Measurements from ENCODE around the gene IDE.
"Not testable (repeated sequence)": the region's sequence is repeated elsewhere in the genome, so short reads cannot be mapped to it uniquely, and the experiment has no call there.

Gene IDE

DNA sequence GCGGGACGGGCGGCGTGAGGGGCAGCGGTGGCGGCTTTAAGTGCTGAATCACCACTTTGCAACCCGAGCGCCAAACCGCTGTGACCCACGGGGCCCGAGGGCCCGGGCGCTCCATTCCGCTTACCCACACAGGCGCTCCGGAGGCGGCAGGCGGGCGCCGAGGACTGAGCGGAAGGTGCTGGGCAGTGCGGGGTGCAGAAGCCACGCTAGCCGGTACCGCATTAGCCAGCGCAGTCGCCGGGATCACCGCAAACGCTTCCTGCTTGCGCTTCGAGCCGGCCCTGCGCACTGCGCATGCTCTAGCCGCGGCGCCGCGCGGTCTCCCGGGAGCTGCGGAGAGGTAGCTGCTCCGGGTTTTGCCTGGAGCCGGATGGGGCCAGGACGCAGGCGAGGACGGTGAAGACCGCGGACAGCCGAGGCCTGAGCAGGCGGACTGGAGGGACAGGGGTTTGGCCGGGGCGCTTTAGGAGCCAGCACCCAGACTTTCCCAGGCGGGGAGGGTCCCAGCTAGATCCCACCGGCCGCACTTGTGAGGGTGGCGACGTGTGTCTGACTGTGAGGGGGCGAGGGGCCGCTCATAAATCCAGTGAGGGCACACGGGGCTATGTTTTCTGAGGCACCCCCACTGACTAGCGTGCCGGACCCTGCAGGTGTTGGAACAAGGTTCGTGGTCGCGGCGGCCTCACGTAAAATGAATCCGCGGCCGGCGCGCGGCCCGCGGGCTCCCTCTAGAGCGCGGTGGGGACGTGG lies at the start of gene IDE:
IDE (minus strand) TSS at position 296 of the 750 bp plus-strand sequence; CDS start at position 222, 74 bp downstream.
- DNase-seq = peak; percentile 70

DNA sequence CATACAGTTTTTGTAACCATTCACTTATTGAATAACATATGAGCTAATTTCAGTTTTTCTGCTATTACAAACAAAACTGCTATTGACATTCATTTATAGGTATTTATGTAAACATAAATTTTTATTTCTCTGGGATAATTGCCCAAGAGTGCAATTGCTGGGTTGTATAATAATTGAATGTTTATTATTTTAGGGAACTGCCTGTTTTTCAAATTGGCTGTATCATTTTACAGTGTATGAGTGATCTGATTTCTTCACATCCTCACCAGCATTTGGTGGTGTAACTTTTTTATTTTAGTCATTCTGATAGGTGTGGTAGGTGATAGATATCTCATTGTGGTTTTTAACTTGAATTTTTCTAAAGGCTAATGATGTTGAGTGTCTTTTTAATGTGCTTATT lies 45.5 kb upstream of the IDE start:
- DNase-seq = no peak

DNA sequence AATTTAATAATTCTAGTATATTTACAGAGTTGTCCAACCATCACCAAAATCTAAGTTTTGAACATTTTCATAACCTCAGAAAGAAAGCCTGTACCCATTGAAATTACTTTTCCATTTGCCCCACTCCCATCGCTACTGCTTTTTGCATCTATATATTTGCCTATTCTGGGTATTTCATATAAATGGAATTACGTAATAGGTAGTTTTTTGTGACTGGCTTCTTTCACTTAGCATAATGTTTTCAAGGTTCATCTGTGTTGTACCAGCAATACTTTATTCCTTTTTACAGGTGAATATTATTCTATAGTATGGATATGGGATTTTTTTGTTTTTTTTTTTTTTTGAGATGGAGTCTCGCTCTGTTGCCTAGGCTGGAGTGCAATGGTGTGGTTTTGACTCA lies 41.6 kb upstream of the IDE start:
- DNase-seq = no peak

DNA sequence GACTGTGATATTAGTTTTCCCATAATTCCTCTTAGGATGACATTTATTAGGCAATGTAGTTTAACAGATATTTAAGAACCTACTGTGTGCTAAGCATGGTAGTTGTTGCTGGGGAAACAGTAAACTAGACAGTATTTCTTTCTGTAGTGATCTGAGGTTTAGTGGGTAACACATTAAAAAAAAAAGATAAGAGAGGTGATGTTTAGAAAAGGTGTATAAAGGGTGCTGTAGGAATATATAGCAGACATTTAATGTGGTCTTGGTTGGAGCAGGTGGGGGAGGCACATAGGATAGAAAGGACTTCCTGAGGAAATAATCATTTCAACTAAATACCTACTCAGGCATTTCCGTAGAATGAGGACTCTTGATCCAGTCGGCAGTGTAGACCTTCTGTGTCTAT lies 30.9 kb upstream of the IDE start:
- no peak for DNase-seq

GRCh38 chr10:92598321-92598720 lies 24.4 kb upstream of the IDE start:
- DNase-seq = no peak

- DNase-seq = no peak
Measured at GRCh38 chr10:92595505-92595904, 21.6 kb upstream of the IDE start.

DNA sequence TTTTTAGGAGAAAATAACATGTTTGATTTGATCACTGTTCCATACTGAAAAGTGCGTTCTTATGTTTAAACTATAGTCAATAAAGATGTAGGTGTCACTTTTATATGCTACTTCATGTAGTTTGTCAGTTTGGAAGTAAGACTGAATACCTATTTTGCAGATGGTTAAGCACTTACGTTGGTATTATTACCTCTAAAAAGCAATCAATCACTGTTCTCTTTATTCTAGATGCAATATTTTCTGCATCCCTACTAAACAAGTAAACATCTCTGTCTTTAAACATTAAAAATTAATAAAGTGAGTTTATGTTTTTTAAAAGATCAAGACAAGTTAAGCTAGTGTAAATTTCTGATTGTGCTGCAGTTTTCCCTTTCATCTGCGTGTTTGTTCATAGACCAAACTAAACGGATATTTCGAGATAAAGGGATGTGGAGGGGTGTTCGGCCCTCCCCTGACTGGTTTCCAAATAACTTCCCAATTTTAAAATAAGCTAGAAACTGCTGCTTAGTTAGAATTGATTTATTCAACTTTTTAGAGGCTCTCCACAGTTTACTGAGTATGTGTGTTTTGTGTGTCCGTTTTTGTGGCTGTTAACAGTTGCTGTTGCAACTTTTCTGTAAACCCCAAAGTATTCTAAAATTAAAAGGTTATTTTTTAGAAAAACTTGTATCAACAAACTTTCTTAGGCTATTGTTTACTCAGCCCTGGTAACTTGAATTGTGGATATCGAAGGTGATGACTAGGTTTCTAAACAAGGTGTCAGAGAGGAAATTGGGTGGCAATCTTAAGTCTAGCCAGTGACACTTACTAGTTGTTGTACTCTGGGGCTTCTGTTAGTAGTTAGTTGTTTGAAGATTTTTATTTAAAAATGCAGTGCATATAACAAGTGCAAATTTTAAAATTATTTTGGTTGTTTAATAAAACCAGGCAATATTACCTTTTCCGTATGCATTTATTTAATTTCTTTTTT lies 20.0 kb upstream of the IDE start:
- DNase-seq = no peak

DNA sequence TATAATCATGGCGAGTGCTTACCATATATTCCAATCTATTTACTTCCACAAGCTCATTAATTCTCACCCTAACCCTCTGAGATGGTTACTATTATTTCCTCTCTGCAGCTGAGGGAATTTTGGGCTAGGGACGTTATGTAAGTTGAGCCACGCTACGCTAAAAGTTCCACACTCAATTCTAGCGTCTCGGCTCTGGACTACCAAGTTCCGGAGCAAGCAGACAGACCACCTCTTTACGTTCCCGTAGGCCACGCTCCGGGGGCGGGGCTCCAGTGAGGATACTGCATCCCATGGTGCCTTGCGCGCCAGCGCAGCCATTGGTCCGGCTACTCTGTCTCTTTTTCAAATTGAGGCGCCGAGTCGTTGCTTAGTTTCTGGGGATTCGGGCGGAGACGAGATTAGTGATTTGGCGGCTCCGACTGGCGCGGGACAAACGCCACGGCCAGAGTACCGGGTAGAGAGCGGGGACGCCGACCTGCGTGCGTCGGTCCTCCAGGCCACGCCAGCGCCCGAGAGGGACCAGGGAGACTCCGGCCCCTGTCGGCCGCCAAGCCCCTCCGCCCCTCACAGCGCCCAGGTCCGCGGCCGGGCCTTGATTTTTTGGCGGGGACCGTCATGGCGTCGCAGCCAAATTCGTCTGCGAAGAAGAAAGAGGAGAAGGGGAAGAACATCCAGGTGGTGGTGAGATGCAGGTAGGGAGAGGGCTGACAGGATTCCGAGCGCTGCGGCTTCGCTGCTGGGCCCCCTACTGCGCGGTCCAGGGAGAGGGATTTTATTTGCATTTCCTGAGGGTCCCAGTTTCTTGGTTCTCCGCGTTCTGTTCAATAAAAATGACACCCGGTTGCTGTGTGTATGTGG lies 19.1 kb upstream of the IDE start, which contains the start of gene KIF11:
KIF11 (plus strand) TSS at position 370 of the 858 bp plus-strand sequence; CDS start at position 616, 246 bp downstream.
- DNase-seq = peak; percentile 84

DNA sequence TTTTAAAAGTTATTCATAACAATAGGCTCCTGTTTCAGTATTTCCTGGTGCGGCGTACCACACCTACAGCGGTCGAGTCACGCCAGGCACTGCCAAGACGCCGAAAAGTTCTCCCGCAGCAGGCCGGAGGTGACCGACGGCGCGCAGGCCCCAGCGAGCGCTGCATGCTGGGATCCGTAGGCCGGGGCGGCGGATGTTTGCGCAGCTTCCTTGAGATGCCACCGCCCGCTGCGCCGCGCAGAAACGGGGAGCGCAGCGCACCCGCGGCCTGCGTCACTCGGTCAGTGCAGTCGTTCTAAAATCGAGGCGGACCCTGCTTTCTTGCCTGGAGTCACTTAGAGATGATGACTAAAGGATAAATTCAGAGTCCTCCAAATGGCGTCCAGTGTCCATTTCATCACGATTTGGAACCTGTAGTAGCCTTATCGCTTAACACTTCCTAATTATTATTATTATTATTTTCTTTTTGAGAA lies 17.7 kb upstream of the IDE start:
- peak; percentile 71 for DNase-seq

GRCh38 chr10:92590623-92591549 lies 17.0 kb upstream of the IDE start:
- DNase-seq = no peak

DNA sequence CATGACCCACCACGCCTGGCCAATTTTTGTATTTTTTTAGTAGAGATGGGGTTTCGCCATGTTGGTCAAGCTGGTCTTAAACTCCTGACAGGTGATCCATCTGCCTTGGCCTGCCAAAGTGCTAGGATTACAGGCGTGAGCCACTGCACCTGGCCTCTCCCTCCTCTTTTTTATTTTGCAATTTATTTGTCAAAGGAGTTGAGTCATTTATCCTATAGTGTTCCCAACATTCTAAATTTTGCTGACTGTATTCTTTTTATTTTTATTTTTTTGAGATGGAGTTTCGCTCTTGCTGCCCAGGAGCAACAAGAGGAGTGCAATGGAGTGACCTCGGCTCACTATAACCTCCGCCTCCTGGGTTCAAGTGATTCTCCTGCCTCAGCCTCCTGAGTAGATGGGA lies 8.5 kb upstream of the IDE start:
- DNase-seq = not testable (repeated sequence)

DNA sequence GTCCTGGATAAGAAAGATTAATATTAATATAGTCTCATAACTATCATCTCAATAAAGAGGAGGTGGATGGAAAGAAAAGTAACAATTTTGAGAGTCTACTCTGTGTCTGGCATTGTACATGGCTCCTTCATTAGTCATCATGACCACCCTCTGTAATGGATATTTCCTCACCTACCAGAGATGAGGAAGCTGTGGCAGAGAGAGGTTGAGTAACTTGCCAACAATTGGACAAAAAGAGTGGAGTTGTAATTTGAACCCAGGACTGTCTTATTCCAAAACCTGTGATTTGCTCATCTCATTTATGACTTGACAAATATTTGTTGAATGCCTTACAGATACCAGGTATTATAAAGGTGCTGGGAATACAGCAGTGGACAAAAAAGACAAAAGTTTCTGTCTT lies 2.1 kb upstream of the IDE start:
- no peak for DNase-seq

GRCh38 chr10:92574548-92575261 lies 812 bp upstream of the IDE start:
- DNase-seq = no peak

- DNase-seq = no peak
Measured at GRCh38 chr10:92573091-92573797, 649 bp downstream of the IDE start.

DNA sequence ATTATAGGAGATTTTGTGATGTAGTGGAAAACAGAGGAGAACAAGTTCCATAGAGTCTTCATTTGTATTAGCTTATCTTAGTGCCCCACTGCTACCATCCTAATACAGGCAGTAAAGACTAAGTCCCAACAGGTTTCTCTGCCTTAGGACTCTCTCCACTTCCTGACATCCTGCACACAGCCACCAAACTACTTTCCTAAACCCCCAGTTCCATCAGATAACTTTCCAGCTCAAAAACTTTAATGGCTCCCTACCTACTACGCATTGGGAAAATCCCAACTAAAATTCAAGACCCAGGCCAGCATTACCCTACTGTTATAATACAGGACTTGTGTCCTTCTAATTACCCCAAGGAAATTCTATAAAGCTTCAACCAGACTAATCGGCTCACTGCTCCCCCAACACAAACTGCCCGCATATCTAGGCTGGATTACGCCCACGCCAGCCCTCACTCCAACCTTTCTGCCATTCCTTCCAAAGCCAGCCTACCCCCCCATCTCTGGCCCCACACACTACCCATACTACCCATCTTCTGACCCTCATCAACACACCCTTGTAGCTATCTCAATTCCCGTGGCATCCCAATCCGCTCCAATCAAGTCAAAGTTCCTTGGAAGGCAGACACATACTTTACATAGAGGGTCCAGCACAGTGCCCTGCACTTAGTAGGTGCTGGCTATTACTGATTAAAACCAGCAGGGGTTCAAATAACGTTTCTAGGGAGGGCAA lies 1.4 kb downstream of the IDE start:
- DNase-seq = no peak

GRCh38 chr10:92571649-92572048 lies 2.2 kb downstream of the IDE start:
- DNase-seq = no peak

DNA sequence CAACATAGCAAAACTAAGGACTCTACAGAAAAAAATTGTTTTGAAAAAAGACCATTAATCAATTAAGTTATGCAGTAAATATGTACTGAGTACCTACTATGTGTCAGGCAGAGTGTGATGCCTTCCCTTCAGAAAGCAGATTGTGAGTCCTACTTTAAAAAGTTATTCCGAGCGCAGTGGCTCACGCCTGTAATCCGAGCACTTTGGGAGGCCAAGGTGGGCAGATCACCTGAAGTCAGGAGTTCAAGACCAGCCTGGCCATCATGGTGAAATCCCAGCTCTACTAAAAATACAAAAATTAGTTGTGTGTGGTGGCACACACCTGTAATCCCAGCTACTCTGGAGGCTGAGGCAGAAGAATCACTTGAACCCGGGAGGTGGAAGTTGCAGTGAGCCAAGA lies 4.2 kb downstream of the IDE start:
- DNase-seq = not testable (repeated sequence)

DNA sequence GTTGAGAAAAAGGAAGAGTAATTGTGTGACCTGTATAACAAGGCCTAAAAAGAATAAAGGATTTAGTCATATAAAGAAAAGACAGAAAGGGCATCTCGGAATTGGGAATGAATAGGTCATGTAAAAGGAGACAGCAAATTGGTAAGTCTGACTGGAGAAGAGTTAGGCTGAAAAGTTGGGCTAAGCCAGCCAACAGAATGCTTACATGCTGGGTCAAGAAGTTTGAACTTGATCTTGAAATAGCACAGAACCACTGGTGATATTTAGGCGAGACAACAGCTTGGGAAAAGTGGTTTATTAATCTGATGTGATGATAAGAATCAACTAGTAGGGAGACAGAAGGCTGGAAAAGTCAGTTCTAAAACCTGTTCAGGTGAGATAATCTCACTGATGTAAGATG lies 4.8 kb downstream of the IDE start:
- DNase-seq = no peak

DNA sequence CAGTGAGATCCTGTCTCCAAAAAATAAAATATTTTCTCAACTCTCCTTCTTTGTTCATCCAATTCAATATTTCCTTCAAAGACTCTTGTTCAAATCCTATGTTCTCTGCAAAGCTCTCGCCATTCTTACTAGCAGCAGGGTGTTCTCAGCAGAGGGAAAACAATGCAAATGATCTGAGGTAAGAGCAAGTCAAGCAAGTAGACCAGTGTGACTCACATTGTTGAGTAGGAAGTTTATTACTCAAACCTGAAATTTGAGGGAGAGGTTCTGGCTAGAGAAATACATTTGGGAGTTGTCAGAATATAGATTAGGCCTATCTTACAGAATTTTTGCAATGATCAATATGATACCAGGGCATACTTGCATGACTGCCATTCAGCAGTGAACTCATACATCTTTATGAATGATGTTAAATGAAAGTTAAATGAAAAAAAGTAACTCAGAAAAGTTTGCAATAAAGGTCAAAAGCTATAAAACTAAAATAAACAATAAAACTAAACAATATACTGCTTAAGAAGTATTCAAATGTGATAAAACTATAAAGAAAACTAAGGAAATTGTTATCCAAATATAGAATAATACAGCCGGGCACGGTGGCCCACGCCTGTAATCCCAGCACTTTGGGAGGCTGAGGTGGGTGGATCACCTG lies 5.8 kb downstream of the IDE start:
- no peak for DNase-seq
